Hepatocyte (in vitro differentiated cells): ENCODE results near the gene TBC1D5.

Experiments used
- EZH2phosphoT487 ChIP-seq: fragments of 200-600 bp; sonication (generic); IDR thresholded peaks from one replicate; pipeline ENCODE4 v1.6.1; 2018; ENCODE audit warnings: antibody characterized with exemption, mild to moderate bottlenecking, low read depth, moderate library complexity; ENCODE audit not compliant: unreplicated experiment, severe bottlenecking
- TF ChIP-seq, protein P1 (sequence below): fragments of 200-600 bp; sonication (generic); IDR thresholded peaks from 2 replicates; pipeline ENCODE4 v1.5.1; 2016; ENCODE audit warnings: antibody characterized with exemption, mild to moderate bottlenecking; ENCODE audit not compliant: poor library complexity

DNA sequence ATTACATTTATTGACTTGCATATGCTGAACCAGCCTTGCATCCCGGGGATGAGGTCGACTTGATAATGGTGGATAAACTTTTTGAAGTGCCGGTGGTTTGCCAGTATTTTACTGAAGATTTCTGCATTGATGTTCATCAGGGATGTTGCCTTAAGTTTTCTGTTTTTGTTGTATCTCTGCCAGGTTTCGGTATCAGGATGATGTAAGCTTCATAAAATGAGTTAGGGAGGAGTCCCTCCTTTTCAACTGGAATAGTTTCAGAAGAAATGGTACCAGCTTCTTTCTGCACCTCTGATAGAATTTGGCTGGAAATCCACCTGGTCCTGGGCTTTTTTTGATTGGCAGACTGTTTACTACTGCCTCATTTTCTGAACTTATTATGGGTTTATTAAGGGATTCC lies 250.8 kb downstream of the TBC1D5 start:
- TF ChIP-seq, protein P1, sequence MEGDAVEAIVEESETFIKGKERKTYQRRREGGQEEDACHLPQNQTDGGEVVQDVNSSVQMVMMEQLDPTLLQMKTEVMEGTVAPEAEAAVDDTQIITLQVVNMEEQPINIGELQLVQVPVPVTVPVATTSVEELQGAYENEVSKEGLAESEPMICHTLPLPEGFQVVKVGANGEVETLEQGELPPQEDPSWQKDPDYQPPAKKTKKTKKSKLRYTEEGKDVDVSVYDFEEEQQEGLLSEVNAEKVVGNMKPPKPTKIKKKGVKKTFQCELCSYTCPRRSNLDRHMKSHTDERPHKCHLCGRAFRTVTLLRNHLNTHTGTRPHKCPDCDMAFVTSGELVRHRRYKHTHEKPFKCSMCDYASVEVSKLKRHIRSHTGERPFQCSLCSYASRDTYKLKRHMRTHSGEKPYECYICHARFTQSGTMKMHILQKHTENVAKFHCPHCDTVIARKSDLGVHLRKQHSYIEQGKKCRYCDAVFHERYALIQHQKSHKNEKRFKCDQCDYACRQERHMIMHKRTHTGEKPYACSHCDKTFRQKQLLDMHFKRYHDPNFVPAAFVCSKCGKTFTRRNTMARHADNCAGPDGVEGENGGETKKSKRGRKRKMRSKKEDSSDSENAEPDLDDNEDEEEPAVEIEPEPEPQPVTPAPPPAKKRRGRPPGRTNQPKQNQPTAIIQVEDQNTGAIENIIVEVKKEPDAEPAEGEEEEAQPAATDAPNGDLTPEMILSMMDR, result no peak
- no peak for TF ChIP-seq EZH2phosphoT487
